ENCODE data around the gene PIP5KL1.

Gene PIP5KL1

DNA sequence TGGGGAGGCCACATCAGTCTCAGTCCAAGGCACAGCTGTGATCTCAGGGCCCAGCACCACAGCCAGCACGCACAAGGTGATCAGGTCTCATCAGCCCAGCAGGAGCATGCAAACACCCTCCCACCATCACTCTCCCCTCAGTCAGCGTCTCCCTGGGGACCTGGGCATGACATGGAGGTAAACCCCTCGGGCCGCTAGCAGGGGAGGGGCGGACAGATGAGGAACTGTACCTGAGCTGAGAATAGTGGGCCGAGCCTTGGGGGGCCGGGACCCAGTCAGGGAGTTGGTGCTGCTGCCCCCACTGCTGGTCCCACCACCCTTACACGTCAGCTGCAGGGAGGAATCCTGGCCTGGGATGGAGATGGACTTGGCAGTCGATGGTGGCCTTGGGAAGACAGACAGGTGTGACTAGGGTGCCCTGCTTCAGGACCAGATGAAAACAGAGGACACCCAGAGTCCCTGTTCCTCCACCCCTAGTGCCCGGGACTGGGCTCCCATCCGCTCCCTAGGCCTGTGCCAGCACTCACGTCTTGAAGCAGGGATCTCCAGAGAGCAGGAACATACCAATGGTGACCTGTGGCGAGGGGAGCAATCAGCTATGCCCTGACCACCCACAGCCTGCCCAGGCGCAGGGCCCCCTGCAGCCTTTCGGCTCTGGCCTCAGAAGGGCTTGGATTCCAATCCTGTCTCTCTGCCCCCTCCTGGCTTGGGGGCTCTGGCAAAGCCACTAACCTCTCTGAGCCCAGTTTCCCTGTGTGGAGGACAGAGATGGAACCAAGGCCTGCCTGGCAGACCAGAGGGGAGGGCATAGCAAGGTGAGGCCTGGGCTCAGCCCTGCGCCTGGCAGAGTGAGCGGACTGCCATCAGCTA is 17.5 kb upstream of the PIP5KL1 start:
- H3K27me3 ChIP-seq (ENCODE audit: control insufficient read depth in 1 of 2, insufficient read depth in 2 of 2, low read length in 2 of 2) = no peaks in the 10 kb centered on the region
- peaks cover 27 to 71% of the 10 kb centered on the region in 2 donors for H3K36me3 ChIP-seq (ENCODE audit: control insufficient read depth in 1 of 2, insufficient read depth in 2 of 2, low read length in 2 of 2)
- no peaks in the 10 kb centered on the region for H3K9me3 ChIP-seq (ENCODE audit: control insufficient read depth in 1 of 2, low read length in 2 of 2)
- H3K4me1 ChIP-seq (ENCODE audit: control insufficient read depth in 1 of 2, insufficient read depth in 2 of 2, low read length in 2 of 2) = peaks cover 23 to 35% of the 10 kb centered on the region in 2 donors
- H3K9ac ChIP-seq (ENCODE audit: low read depth in 1 of 2, low read length in 2 of 2) = no peak overlapping the region
- no peak overlapping the region for H3K27ac ChIP-seq (ENCODE audit: low read depth, low read length)
- H3K4me3 ChIP-seq (ENCODE audit: low read depth in 1 of 2, low read length in 2 of 2) = no peak overlapping the region

DNA sequence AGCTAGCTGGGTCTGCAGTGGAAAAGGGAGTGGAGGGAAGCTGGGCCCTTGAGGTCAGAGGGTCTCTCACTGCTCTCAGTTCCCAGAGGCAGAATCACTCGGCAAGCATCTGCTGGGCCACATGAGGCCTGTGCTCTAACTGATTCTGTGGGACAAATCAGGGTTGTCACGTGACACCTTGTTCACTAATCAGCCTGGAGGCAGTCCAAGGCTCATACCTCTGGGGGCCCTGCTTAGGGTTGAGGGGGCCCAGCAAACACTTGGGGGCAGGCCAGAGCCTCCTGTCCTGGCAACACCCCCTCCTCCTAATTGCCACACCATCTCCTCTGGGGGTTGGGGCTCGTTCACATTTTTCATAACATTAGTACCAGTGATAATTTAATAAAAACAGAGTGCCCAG is 16.2 kb upstream of the PIP5KL1 start:
- no peak overlapping the region for H3K9ac ChIP-seq (ENCODE audit: low read depth in 1 of 2, low read length in 2 of 2)
- H3K4me1 ChIP-seq (ENCODE audit: control insufficient read depth in 1 of 2, insufficient read depth in 2 of 2, low read length in 2 of 2) = peaks cover 30 to 37% of the 10 kb centered on the region in 2 donors
- H3K9me3 ChIP-seq (ENCODE audit: control insufficient read depth in 1 of 2, low read length in 2 of 2) = no peaks in the 10 kb centered on the region
- H3K36me3 ChIP-seq (ENCODE audit: control insufficient read depth in 1 of 2, insufficient read depth in 2 of 2, low read length in 2 of 2) = peaks cover 41 to 78% of the 10 kb centered on the region in 2 donors
- H3K27me3 ChIP-seq (ENCODE audit: control insufficient read depth in 1 of 2, insufficient read depth in 2 of 2, low read length in 2 of 2) = no peaks in the 10 kb centered on the region
- H3K4me3 ChIP-seq (ENCODE audit: low read depth in 1 of 2, low read length in 2 of 2) = no peak overlapping the region
- no peak overlapping the region for H3K27ac ChIP-seq (ENCODE audit: low read depth, low read length)

DNA sequence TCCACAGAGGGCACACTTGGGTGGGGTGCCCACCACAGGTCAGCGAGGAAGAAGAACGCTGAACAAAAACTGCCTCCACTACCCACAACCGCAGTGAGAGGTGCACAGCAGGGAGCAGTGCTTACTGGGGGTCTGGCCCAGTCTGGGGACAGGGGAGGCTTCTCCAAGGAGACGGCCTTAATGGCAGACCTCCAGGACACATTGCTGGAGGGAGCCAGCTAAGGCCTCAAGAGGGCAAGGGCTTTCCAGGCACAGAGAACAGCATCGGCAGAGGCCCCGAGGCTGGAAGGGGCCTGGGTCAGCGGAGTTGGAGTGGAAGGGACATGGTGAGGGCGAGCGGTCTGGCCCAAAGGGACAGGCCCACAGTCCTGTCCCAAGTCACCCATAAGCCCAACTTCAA is 15.4 kb upstream of the PIP5KL1 start:
- no peak overlapping the region for H3K27ac ChIP-seq (ENCODE audit: low read depth, low read length)
- H3K9ac ChIP-seq (ENCODE audit: low read depth in 1 of 2, low read length in 2 of 2) = no peak overlapping the region
- no peak overlapping the region for H3K4me3 ChIP-seq (ENCODE audit: low read depth in 1 of 2, low read length in 2 of 2)
- H3K9me3 ChIP-seq (ENCODE audit: control insufficient read depth in 1 of 2, low read length in 2 of 2) = no peaks in the 10 kb centered on the region
- H3K4me1 ChIP-seq (ENCODE audit: control insufficient read depth in 1 of 2, insufficient read depth in 2 of 2, low read length in 2 of 2) = peaks cover 25 to 35% of the 10 kb centered on the region in 2 donors
- H3K27me3 ChIP-seq (ENCODE audit: control insufficient read depth in 1 of 2, insufficient read depth in 2 of 2, low read length in 2 of 2) = no peaks in the 10 kb centered on the region
- H3K36me3 ChIP-seq (ENCODE audit: control insufficient read depth in 1 of 2, insufficient read depth in 2 of 2, low read length in 2 of 2) = peaks cover 45 to 80% of the 10 kb centered on the region in 2 donors

DNA sequence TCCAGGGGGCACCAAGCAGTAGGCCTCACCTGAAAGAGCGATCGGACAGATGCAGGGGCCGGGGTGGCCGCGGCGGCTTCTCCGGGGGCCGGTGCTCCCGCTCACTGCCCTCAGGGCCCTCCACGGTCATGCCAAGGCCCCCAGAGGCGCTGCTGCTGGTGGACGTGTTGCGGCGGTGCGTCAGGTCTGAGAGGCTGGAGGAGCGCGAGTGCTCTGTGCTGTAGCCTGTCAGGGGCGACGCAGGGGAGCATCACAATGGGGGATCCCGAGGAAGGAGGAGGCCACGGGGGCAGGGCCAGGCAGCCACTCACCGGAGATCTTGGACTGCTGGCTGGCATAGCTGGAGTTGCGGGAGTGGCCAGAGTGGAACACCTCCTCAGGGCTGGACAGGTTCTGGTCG is 14.8 kb upstream of the PIP5KL1 start:
- no peak overlapping the region for H3K27ac ChIP-seq (ENCODE audit: low read depth, low read length)

DNA sequence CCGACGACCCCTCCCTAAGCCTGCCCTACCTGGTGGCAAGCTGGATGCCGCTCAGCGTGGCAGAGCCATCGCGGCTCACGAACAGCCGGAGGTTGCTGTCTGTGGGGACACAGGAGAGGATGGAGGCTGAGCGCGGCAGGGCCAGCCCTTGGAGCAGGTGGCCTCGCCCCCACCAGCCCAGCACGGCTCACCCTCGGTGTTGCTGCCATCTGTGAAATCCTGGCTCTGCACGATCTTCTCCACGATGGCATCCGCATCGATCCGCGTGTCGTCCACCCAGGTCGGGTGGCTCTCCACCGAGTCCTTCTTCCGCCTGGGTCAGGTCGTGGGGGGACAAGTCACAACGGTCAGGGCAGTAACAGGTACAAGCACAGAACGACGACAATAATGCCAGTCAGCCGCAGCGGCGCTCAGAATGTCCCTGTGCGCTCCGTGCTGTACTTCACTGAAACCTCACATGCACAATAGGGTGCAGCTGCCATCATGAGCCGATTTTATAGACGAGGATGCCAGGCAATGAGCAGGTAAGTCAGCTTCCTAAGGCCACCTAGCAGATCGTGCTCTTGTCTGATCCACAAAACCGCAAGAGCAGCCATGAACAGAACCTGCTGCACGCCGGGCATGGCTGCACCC is 14.1 kb upstream of the PIP5KL1 start:
- H3K9ac ChIP-seq (ENCODE audit: low read depth in 1 of 2, low read length in 2 of 2) = no peak overlapping the region
- no peak overlapping the region for H3K27ac ChIP-seq (ENCODE audit: low read depth, low read length)
- peaks cover 19 to 29% of the 10 kb centered on the region in 2 donors for H3K4me1 ChIP-seq (ENCODE audit: control insufficient read depth in 1 of 2, insufficient read depth in 2 of 2, low read length in 2 of 2)

More for the DNA sequence above, 14.8 kb upstream of the PIP5KL1 start:
- Histone ChIP-seq H3K9ac (ENCODE audit: low read depth in 1 of 2, low read length in 2 of 2) (no peak overlapping the region), H3K36me3 (ENCODE audit: control insufficient read depth in 1 of 2, insufficient read depth in 2 of 2, low read length in 2 of 2) (peaks cover 46 to 80% of the 10 kb centered on the region in 2 donors), H3K4me1 (ENCODE audit: control insufficient read depth in 1 of 2, insufficient read depth in 2 of 2, low read length in 2 of 2) (peaks cover 23 to 33% of the 10 kb centered on the region in 2 donors), H3K9me3 (ENCODE audit: control insufficient read depth in 1 of 2, low read length in 2 of 2) (no peaks in the 10 kb centered on the region), H3K27me3 (ENCODE audit: control insufficient read depth in 1 of 2, insufficient read depth in 2 of 2, low read length in 2 of 2) (no peaks in the 10 kb centered on the region), H3K4me3 (ENCODE audit: low read depth in 1 of 2, low read length in 2 of 2) (no peak overlapping the region)

DNA sequence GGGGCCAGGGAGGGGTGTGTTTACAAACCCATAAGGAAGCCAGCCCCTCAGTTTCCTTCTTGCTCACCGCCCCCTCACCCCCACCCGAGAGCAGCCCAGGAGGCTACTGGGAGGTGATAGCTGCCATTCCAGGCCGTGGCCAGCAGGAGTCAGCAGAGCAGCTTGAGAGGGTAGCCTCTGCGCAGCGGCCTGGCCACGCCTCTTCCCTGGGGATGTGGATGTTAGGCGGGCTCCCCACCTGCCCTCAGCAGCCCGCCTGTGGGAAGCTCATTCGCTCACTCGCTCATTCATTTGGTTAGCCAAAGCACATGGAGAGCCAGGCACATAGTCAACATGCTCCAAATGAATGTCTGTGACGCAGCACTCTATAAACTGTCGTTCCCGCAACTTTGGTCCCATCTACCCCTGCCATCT is 13.2 kb upstream of the PIP5KL1 start:
- Histone ChIP-seq H3K4me3 (ENCODE audit: low read depth in 1 of 2, low read length in 2 of 2) (no peak overlapping the region), H3K27ac (ENCODE audit: low read depth, low read length) (no peak overlapping the region), H3K9me3 (ENCODE audit: control insufficient read depth in 1 of 2, low read length in 2 of 2) (no peaks in the 10 kb centered on the region), H3K9ac (ENCODE audit: low read depth in 1 of 2, low read length in 2 of 2) (no peak overlapping the region), H3K36me3 (ENCODE audit: control insufficient read depth in 1 of 2, insufficient read depth in 2 of 2, low read length in 2 of 2) (peaks cover 46 to 71% of the 10 kb centered on the region in 2 donors), H3K27me3 (ENCODE audit: control insufficient read depth in 1 of 2, insufficient read depth in 2 of 2, low read length in 2 of 2) (no peaks in the 10 kb centered on the region), H3K4me1 (ENCODE audit: control insufficient read depth in 1 of 2, insufficient read depth in 2 of 2, low read length in 2 of 2) (peaks cover 19 to 24% of the 10 kb centered on the region in 2 donors)

More for the DNA sequence above, 14.1 kb upstream of the PIP5KL1 start:
- Histone ChIP-seq H3K9me3 (ENCODE audit: control insufficient read depth in 1 of 2, low read length in 2 of 2) (no peaks in the 10 kb centered on the region), H3K27me3 (ENCODE audit: control insufficient read depth in 1 of 2, insufficient read depth in 2 of 2, low read length in 2 of 2) (no peaks in the 10 kb centered on the region), H3K4me3 (ENCODE audit: low read depth in 1 of 2, low read length in 2 of 2) (no peak overlapping the region), H3K36me3 (ENCODE audit: control insufficient read depth in 1 of 2, insufficient read depth in 2 of 2, low read length in 2 of 2) (peaks cover 46 to 78% of the 10 kb centered on the region in 2 donors)

DNA sequence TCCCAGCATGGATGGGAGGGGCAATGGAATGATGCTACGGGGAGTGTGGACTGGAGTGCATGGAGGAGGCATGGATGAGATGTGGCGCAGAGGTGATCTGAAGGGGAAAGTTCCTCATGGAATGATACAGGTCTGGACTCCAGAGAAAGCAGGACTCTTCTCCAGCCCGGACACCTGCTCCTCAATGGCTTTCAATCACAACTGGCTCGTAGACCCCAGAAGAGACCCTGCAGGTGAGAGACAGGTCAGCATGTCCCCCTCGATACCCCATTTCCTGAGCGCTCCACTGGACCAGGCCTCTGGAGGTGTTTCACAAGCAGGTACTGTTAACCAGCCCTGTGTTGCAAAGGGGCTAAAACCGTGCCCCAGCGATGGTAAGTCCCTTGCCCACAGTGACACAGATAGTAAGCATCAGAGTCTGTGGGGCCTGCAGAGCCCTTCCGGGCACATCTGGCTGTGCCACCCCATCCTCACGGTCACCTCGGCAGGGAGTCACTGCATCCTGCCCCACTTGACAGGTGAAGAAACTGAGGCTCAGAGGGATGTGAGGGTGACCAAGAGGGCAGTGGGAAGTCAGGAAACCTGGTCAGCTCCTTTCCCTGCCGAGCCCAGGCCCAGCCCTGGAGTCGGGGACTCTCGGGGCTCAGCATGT is 12.6 kb upstream of the PIP5KL1 start:
- H3K9ac ChIP-seq (ENCODE audit: low read depth in 1 of 2, low read length in 2 of 2) = no peak overlapping the region
- H3K27ac ChIP-seq (ENCODE audit: low read depth, low read length) = no peak overlapping the region
- H3K4me1 ChIP-seq (ENCODE audit: control insufficient read depth in 1 of 2, insufficient read depth in 2 of 2, low read length in 2 of 2) = peaks cover 19 to 30% of the 10 kb centered on the region in 2 donors
- no peaks in the 10 kb centered on the region for H3K27me3 ChIP-seq (ENCODE audit: control insufficient read depth in 1 of 2, insufficient read depth in 2 of 2, low read length in 2 of 2)
- peaks cover 46 to 65% of the 10 kb centered on the region in 2 donors for H3K36me3 ChIP-seq (ENCODE audit: control insufficient read depth in 1 of 2, insufficient read depth in 2 of 2, low read length in 2 of 2)
- no peak overlapping the region for H3K4me3 ChIP-seq (ENCODE audit: low read depth in 1 of 2, low read length in 2 of 2)
- H3K9me3 ChIP-seq (ENCODE audit: control insufficient read depth in 1 of 2, low read length in 2 of 2) = no peaks in the 10 kb centered on the region

DNA sequence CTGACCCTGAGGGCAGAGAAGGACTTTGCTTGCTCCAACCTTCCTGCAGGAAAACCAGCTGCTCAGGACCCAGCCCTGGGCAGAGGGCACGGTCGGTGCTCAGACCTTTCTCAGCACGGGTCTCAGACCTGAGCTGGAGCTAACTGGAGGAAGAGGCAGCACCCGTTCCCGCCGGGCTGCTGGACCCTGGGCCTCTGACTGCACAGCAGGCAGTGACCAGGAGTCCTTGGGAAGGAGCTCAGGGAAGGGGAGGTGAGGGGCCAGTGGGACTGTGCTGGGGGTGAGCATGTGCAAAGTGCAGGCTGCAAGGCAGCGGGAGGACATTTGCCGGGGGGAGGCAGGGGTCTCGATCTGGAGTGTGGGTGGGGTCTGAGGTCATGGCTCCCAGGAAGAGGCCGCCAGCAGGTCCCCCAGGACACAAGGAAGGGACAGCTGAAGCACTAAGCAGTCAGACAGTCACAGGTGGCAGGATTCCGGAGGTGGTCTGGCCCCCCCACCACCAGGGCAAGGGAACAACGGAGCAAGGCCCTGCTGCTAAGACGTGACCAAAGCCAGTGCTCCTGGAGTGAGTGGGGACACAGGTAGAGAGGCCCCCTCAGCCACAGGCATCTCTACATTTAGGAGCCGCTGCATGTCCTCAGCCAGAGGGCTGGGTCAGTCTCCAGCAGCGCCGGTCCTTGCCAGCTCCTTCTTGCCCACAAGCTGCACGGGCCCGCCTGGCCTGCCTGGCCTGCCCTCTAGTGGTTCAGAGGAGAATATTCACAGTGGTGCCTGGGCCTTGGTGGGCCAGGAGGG is 11.8 kb upstream of the PIP5KL1 start:
- Histone ChIP-seq H3K36me3 (ENCODE audit: control insufficient read depth in 1 of 2, insufficient read depth in 2 of 2, low read length in 2 of 2) (peaks cover 42 to 58% of the 10 kb centered on the region in 2 donors), H3K27ac (ENCODE audit: low read depth, low read length) (no peak overlapping the region), H3K9me3 (ENCODE audit: control insufficient read depth in 1 of 2, low read length in 2 of 2) (no peaks in the 10 kb centered on the region), H3K4me3 (ENCODE audit: low read depth in 1 of 2, low read length in 2 of 2) (no peak overlapping the region), H3K9ac (ENCODE audit: low read depth in 1 of 2, low read length in 2 of 2) (peak overlapping the region in 1 of 2 donors; percentile 25), H3K27me3 (ENCODE audit: control insufficient read depth in 1 of 2, insufficient read depth in 2 of 2, low read length in 2 of 2) (no peaks in the 10 kb centered on the region), H3K4me1 (ENCODE audit: control insufficient read depth in 1 of 2, insufficient read depth in 2 of 2, low read length in 2 of 2) (peaks cover 19 to 35% of the 10 kb centered on the region in 2 donors)

DNA sequence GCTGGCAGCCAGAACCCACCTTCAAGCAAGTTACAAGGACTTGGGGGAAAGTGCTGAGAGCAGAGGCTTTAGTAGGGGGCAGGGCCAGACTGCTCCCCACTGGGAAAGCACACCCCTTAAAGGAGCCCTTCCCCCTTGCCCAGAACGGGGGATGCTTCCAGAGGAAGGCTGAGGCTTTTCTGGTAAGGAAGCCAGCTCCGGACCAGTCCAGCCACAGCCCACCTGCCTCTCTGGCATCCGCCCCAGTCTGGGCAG is 11.3 kb upstream of the PIP5KL1 start:
- Histone ChIP-seq H3K4me1 (ENCODE audit: control insufficient read depth in 1 of 2, insufficient read depth in 2 of 2, low read length in 2 of 2) (peaks cover 22 to 40% of the 10 kb centered on the region in 2 donors), H3K27me3 (ENCODE audit: control insufficient read depth in 1 of 2, insufficient read depth in 2 of 2, low read length in 2 of 2) (no peaks in the 10 kb centered on the region), H3K9me3 (ENCODE audit: control insufficient read depth in 1 of 2, low read length in 2 of 2) (no peaks in the 10 kb centered on the region), H3K36me3 (ENCODE audit: control insufficient read depth in 1 of 2, insufficient read depth in 2 of 2, low read length in 2 of 2) (peaks cover 42 to 56% of the 10 kb centered on the region in 2 donors), H3K27ac (ENCODE audit: low read depth, low read length) (no peak overlapping the region), H3K4me3 (ENCODE audit: low read depth in 1 of 2, low read length in 2 of 2) (no peak overlapping the region), H3K9ac (ENCODE audit: low read depth in 1 of 2, low read length in 2 of 2) (peak overlapping the region in 1 of 2 donors; percentile 25)

Measured in duodenal mucosa (tissue), 2 donors.